Stimulated activated memory B cell treated with anti-CD40 and anti-IgM and Interleukin-4, amounts not matched to agents 10 μg/mL and 1 μg/mL and 100 μg/mL, for 72 hours (primary cell): ENCODE measurements around the gene LHPP.

Experiments used
- ATAC-seq: fragments of 150-1000 bp; cut with Tn5 transposase; 2 replicates; pipeline ENCODE4 v1.10.0; 2021
- H3K27ac Mint-ChIP-seq: one replicate; pipeline ENCODE4 v1.8.0; 2022; ENCODE audit warnings: mild to moderate bottlenecking, mixed read lengths
- H3K27me3 Mint-ChIP-seq: one replicate; pipeline ENCODE4 v1.8.0; 2022; ENCODE audit warnings: mixed read lengths
- H3K36me3 Mint-ChIP-seq: one replicate; pipeline ENCODE4 v1.8.0; 2022; ENCODE audit warnings: mixed read lengths
- H3K4me1 Mint-ChIP-seq: one replicate; pipeline ENCODE4 v1.8.0; 2022; ENCODE audit warnings: mixed read lengths
- H3K4me3 Mint-ChIP-seq: one replicate; pipeline ENCODE4 v1.8.0; 2022; ENCODE audit warnings: mild to moderate bottlenecking, moderate library complexity, mixed read lengths
- H3K9me3 Mint-ChIP-seq: one replicate; pipeline ENCODE4 v1.8.0; 2022; ENCODE audit warnings: mixed read lengths

The LHPP gene

GRCh38 chr10:124495725-124496124, 34.1 kb downstream of the LHPP start:
- H3K4me1 Mint-ChIP-seq, result peaks cover 15% of the 10 kb centered on the region
- H3K9me3 Mint-ChIP-seq, result peaks cover under 1% of the 10 kb centered on the region
- ATAC-seq, result no peak
- peaks cover 22% of the 10 kb centered on the region for H3K36me3 Mint-ChIP-seq
- no peak overlapping the region for H3K27ac Mint-ChIP-seq
- no peak overlapping the region for H3K4me3 Mint-ChIP-seq
- no peaks in the 10 kb centered on the region for H3K27me3 Mint-ChIP-seq

GRCh38 chr10:124496150-124496549, 34.5 kb downstream of the LHPP start:
- peaks cover 15% of the 10 kb centered on the region for H3K4me1 Mint-ChIP-seq

GRCh38 chr10:124496620-124497019, 35.0 kb downstream of the LHPP start:
- Mint-ChIP-seq H3K4me3 (no peak overlapping the region), H3K27me3 (no peaks in the 10 kb centered on the region), H3K4me1 (peaks cover 15% of the 10 kb centered on the region), H3K9me3 (peaks cover 4% of the 10 kb centered on the region), H3K36me3 (peaks cover 31% of the 10 kb centered on the region), H3K27ac (no peak overlapping the region)
- no peak for ATAC-seq

More at GRCh38 chr10:124496150-124496549, 34.5 kb downstream of the LHPP start:
- H3K27ac Mint-ChIP-seq, result no peak overlapping the region
- peaks cover 27% of the 10 kb centered on the region for H3K36me3 Mint-ChIP-seq
- peaks cover 4% of the 10 kb centered on the region for H3K9me3 Mint-ChIP-seq
- H3K4me3 Mint-ChIP-seq, result no peak overlapping the region
- ATAC-seq, result no peak
- H3K27me3 Mint-ChIP-seq, result no peaks in the 10 kb centered on the region

GRCh38 chr10:124497196-124497881, 35.7 kb downstream of the LHPP start:
- Mint-ChIP-seq H3K9me3 (peaks cover 4% of the 10 kb centered on the region), H3K4me1 (peaks cover 15% of the 10 kb centered on the region), H3K4me3 (no peak overlapping the region), H3K36me3 (peaks cover 31% of the 10 kb centered on the region), H3K27ac (no peak overlapping the region), H3K27me3 (no peaks in the 10 kb centered on the region)
- no peak for ATAC-seq

GRCh38 chr10:124498056-124498455, 36.4 kb downstream of the LHPP start:
- no peak overlapping the region for H3K27ac Mint-ChIP-seq
- no peak for ATAC-seq
- peaks cover 15% of the 10 kb centered on the region for H3K4me1 Mint-ChIP-seq
- no peak overlapping the region for H3K4me3 Mint-ChIP-seq
- no peaks in the 10 kb centered on the region for H3K27me3 Mint-ChIP-seq
- peaks cover 24% of the 10 kb centered on the region for H3K36me3 Mint-ChIP-seq
- H3K9me3 Mint-ChIP-seq, result peaks cover 4% of the 10 kb centered on the region

GRCh38 chr10:124500757-124501156, 39.1 kb downstream of the LHPP start:
- Mint-ChIP-seq H3K27ac (no peak overlapping the region), H3K4me1 (no peaks in the 10 kb centered on the region), H3K36me3 (peaks cover 23% of the 10 kb centered on the region), H3K4me3 (no peak overlapping the region), H3K27me3 (no peaks in the 10 kb centered on the region), H3K9me3 (peaks cover 4% of the 10 kb centered on the region)
- ATAC-seq, result no peak

GRCh38 chr10:124504711-124505110, 43.1 kb downstream of the LHPP start:
- no peak for ATAC-seq
- no peaks in the 10 kb centered on the region for H3K4me1 Mint-ChIP-seq
- peaks cover 22% of the 10 kb centered on the region for H3K36me3 Mint-ChIP-seq
- no peaks in the 10 kb centered on the region for H3K27me3 Mint-ChIP-seq
- peaks cover 4% of the 10 kb centered on the region for H3K9me3 Mint-ChIP-seq
- no peak overlapping the region for H3K27ac Mint-ChIP-seq
- no peak overlapping the region for H3K4me3 Mint-ChIP-seq

- no peak for ATAC-seq
- H3K9me3 Mint-ChIP-seq, result peaks cover 4% of the 10 kb centered on the region
- no peaks in the 10 kb centered on the region for H3K27me3 Mint-ChIP-seq
- H3K36me3 Mint-ChIP-seq, result peaks cover 28% of the 10 kb centered on the region
- no peak overlapping the region for H3K27ac Mint-ChIP-seq
- no peak overlapping the region for H3K4me3 Mint-ChIP-seq
- H3K4me1 Mint-ChIP-seq, result no peaks in the 10 kb centered on the region
These were observed 43.7 kb downstream of the LHPP start for GRCh38 chr10:124505279-124505678.

- ATAC-seq, result no peak
- Mint-ChIP-seq H3K36me3 (peaks cover 14% of the 10 kb centered on the region), H3K27ac (no peak overlapping the region), H3K9me3 (no peaks in the 10 kb centered on the region), H3K27me3 (no peaks in the 10 kb centered on the region), H3K4me3 (no peak overlapping the region), H3K4me1 (no peaks in the 10 kb centered on the region)
These were observed 46.5 kb downstream of the LHPP start for GRCh38 chr10:124508070-124508667.

- no peak for ATAC-seq
- Mint-ChIP-seq H3K4me1 (no peaks in the 10 kb centered on the region), H3K4me3 (no peak overlapping the region), H3K9me3 (no peaks in the 10 kb centered on the region), H3K36me3 (peaks cover 14% of the 10 kb centered on the region), H3K27ac (no peak overlapping the region), H3K27me3 (no peaks in the 10 kb centered on the region)
These were observed 47.4 kb downstream of the LHPP start for GRCh38 chr10:124508907-124509454.

GRCh38 chr10:124509880-124510632, 48.4 kb downstream of the LHPP start:
- no peak for ATAC-seq
- no peak overlapping the region for H3K27ac Mint-ChIP-seq
- no peaks in the 10 kb centered on the region for H3K4me1 Mint-ChIP-seq
- no peaks in the 10 kb centered on the region for H3K9me3 Mint-ChIP-seq
- peaks cover 14% of the 10 kb centered on the region for H3K36me3 Mint-ChIP-seq
- H3K4me3 Mint-ChIP-seq, result no peak overlapping the region
- H3K27me3 Mint-ChIP-seq, result no peaks in the 10 kb centered on the region

GRCh38 chr10:124510759-124511158, 49.1 kb downstream of the LHPP start:
- no peaks in the 10 kb centered on the region for H3K4me1 Mint-ChIP-seq
- peaks cover 14% of the 10 kb centered on the region for H3K36me3 Mint-ChIP-seq
- no peak for ATAC-seq
- no peak overlapping the region for H3K4me3 Mint-ChIP-seq
- H3K27me3 Mint-ChIP-seq, result no peaks in the 10 kb centered on the region
- H3K9me3 Mint-ChIP-seq, result no peaks in the 10 kb centered on the region
- H3K27ac Mint-ChIP-seq, result no peak overlapping the region

- H3K27ac Mint-ChIP-seq, result no peak overlapping the region
- H3K36me3 Mint-ChIP-seq, result peaks cover 14% of the 10 kb centered on the region
- no peak for ATAC-seq
- no peak overlapping the region for H3K4me3 Mint-ChIP-seq
- H3K27me3 Mint-ChIP-seq, result no peaks in the 10 kb centered on the region
- H3K9me3 Mint-ChIP-seq, result no peaks in the 10 kb centered on the region
- H3K4me1 Mint-ChIP-seq, result no peaks in the 10 kb centered on the region
These were observed 49.8 kb downstream of the LHPP start for GRCh38 chr10:124511205-124512039.

- H3K36me3 Mint-ChIP-seq, result peaks cover 14% of the 10 kb centered on the region
- no peak overlapping the region for H3K4me3 Mint-ChIP-seq
- H3K27ac Mint-ChIP-seq, result no peak overlapping the region
- no peaks in the 10 kb centered on the region for H3K27me3 Mint-ChIP-seq
- no peaks in the 10 kb centered on the region for H3K9me3 Mint-ChIP-seq
- ATAC-seq, result no peak
- no peaks in the 10 kb centered on the region for H3K4me1 Mint-ChIP-seq
These were observed 50.4 kb downstream of the LHPP start for GRCh38 chr10:124512040-124512428.

- Mint-ChIP-seq H3K9me3 (no peaks in the 10 kb centered on the region), H3K36me3 (peaks cover 14% of the 10 kb centered on the region), H3K27me3 (no peaks in the 10 kb centered on the region), H3K4me1 (no peaks in the 10 kb centered on the region), H3K27ac (no peak overlapping the region), H3K4me3 (no peak overlapping the region)
- no peak for ATAC-seq
These were observed 51.0 kb downstream of the LHPP start for GRCh38 chr10:124512600-124512999.
